ENCODE measurements around the gene CACNA2D2.

DNA sequence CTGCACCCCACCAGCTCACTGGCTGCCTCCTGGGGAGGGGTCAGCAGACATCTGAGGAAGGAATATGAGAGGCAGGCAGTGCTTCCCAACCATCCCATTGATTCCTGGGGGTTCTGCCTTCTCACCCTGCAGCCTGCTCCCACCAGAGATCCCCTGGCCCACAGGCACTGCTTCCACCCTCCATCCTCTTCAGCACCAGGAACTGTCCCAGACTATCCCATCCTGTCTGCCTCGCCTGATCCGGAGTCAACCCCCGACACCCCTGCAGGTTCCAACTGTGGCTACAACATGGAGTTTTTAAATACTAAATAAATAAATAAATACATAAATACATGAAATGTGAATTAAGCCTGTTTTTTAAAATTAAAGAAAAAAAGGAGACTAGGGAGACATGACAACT, 43.6 kb downstream of the CACNA2D2 start:
- TF ChIP-seq CTCF (IDR thresholded peaks at IDR 0.05; ENCODE audit: low read depth, low read length, missing input control) (no peak), RAD21 (IDR thresholded peaks at IDR 0.05) (no peak), EGR1 (IDR thresholded peaks at IDR 0.05; ENCODE audit: low read depth in 2 of 2) (no peak), GABPA (IDR thresholded peaks at IDR 0.05 in 1 of 2, conservative IDR thresholded peaks at IDR 0.05 in 1 of 2) (no peak)
- TF ChIP-seq, protein P1, sequence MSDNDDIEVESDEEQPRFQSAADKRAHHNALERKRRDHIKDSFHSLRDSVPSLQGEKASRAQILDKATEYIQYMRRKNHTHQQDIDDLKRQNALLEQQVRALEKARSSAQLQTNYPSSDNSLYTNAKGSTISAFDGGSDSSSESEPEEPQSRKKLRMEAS (IDR thresholded peaks at IDR 0.05) = no peak

Data from liver (tissue), 3 donors.